Transverse colon (tissue), 4 donors: ENCODE results near the gene GDF11. TPM values are rescaled to one million over a fixed set of nuclear protein-coding genes. Genes with fewer than 3 reads are reported as not detected.

Experiments
- DNase-seq: peaks from one replicate; pipeline ENCODE4 v3.0.0-alpha.2; 2019
- H3K27ac ChIP-seq, 4 donors: fragments of 200-600 bp; sonication (generic); 2 replicates each; pipeline ENCODE4 v1.5.1; 2016 to 2018; ENCODE audit warnings: inconsistent platforms in 4 of 4
- H3K27me3 ChIP-seq: fragments of 200-600 bp; sonication (generic); 2 replicates; pipeline ENCODE4 v1.5.1; 2017; ENCODE audit warnings: inconsistent platforms
- H3K36me3 ChIP-seq, 4 donors: fragments of 200-600 bp; sonication (generic); 2 replicates each; pipeline ENCODE4 v1.5.1; 2017 to 2019; ENCODE audit warnings: inconsistent platforms in 4 of 4
- H3K4me1 ChIP-seq, 4 donors: fragments of 200-600 bp; sonication (generic); 2 replicates each; pipeline ENCODE4 v1.5.1; 2017 to 2020; ENCODE audit warnings: inconsistent platforms in 4 of 4
- H3K4me3 ChIP-seq, 4 donors: fragments of 200-600 bp; sonication (generic); 1 replicate in 1 of 4; 2 replicates in 3 of 4; pipeline versions ENCODE4 v1.5.1 to v1.6.1; 2017 to 2019; ENCODE audit warnings: inconsistent platforms in 4 of 4
- H3K9me3 ChIP-seq, 2 donors: fragments of 200-600 bp; sonication (generic); 2 replicates each; pipeline ENCODE4 v1.5.1; 2017 to 2019; ENCODE audit warnings: inconsistent platforms in 2 of 2
- EP300 ChIP-seq: sonication (generic); formaldehyde crosslinking; IDR thresholded peaks from one replicate; pipeline ENCODE4 v1.6.1; 2017; ENCODE audit warnings: antibody characterized with exemption, low read depth
- POLR2A ChIP-seq: fragments of 450-650 bp; IDR thresholded peaks from one replicate; pipeline ENCODE4 v1.6.1; 2016; ENCODE audit warnings: antibody characterized with exemption, mild to moderate bottlenecking, moderate library complexity
- POLR2AphosphoS5 ChIP-seq, 3 donors: sonication (generic); formaldehyde crosslinking; IDR thresholded peaks; one replicate each; pipeline ENCODE4 v1.6.1; 2016; ENCODE audit warnings: antibody characterized with exemption in 3 of 3
- WGBS, 2 donors: methylation state at CpG; one replicate each; pipeline ENCODE4 v1.1.5; 2018; ENCODE audit warnings: low coverage in 1 of 2; 5-methylcytosine and 5-hydroxymethylcytosine counted together
- in situ Hi-C, 4 donors: fragments of 200-750 bp; cut with MboI; loops; one replicate each; pipeline versions ENCODE4 v1.15.0 to v1.15.1; 2017; ENCODE audit warnings: low sequenced_read_pairs in 3 of 4, low pct_ligation_motif_present in 1 of 4, low pct_unique_long_range_greater_than_20kb in 1 of 4
- intact Hi-C: fragments of 100-400 bp; cut with DNase I; formaldehyde crosslinking; loops from one replicate; pipeline ENCODE4 v1.15.1; 2023; ENCODE audit warnings: low total_unique reads
- total RNA-seq, 4 donors: library from RNA; depleted of rRNA; stranded (reverse); fragments of >200 nt; gene quantifications; one replicate each; pipeline ENCODE4 v1.1.0, GENCODE V29; 2016
- TF ChIP-seq, protein P1 (sequence below), 5 experiments: fragments of 200-600 bp in 3 of 5; fragments of 450-650 bp in 2 of 5; sonication (generic) in 3 of 5; IDR thresholded peaks; 1 replicate in 2 of 5; 2 replicates in 3 of 5; pipeline ENCODE4 v1.5.1; 2016 to 2017; ENCODE audit warnings: antibody characterized with exemption in 5 of 5, inconsistent platforms in 3 of 5, mild to moderate bottlenecking in 2 of 5, moderate library complexity in 1 of 5

The GDF11 gene
- 1 to 10 TPM in 1 of 4 donors, under 1 TPM in 3; 0.37 to 1.7 (median 0.60) TPM for total RNA-seq

DNA sequence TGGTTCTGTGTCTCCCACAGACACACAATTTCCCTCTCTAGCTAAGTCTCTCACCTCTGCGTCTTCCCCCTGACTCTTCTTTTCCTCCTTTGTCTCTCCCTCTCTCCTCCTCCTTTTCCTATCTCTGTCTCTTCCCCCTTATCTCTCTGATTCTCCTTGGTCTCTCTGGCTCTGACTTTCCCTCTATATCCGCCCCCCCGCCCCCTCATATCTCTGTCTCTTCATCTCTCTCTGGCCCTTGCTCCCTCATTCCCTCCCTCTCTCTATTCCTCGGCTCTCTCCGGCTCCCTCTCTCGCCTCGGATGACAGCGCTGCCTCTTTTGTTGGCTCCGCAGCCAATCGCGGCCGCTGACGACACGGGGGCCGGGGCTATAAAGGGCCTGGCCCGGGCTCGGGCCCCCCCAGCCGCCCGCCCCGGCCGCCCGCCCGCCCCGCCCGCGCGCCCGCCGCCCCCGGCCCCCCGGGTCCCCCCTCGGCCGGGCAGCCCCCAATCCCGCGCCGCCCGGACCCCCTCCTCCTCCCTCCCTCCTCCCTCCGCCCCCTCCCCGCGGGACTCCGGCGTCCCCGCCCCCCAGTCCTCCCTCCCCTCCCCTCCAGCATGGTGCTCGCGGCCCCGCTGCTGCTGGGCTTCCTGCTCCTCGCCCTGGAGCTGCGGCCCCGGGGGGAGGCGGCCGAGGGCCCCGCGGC lies at the start of gene GDF11:
Gene GDF11, plus strand, starts transcription at position 404 of the 687 bp plus-strand sequence. Its CDS starts 195 bp downstream, at position 599.
- Histone ChIP-seq H3K9me3 (no peaks in the 10 kb centered on the region), H3K4me3 (peak within 1 kb of the TSS; percentile 39 to 63 (median 49)), H3K36me3 (no peaks in the 10 kb centered on the region), H3K27ac (peak within 1 kb of the TSS; percentile 64 to 86 (median 84)), H3K27me3 (peaks cover 21% of the 10 kb centered on the region), H3K4me1 (peaks cover 15 to 41% (median 30%) of the 10 kb centered on the region in 4 donors)
- in situ Hi-C loops (loop anchor here in 1 of 4 donors (10.0 kb wide), 1 partner anchor 192 kb away; the partner anchor contains the start of gene DGKA), intact Hi-C loops (loop anchor here (10.0 kb wide), 2 partner anchors 52 to 82 kb away; partner anchors contain the start of gene DNAJC14)
- no peak for TF ChIP-seq EP300
- TF ChIP-seq POLR2AphosphoS5 (IDR thresholded peaks at IDR 0.05) = peak; percentile 50 to 87 (median 66)
- TF ChIP-seq, protein P1, sequence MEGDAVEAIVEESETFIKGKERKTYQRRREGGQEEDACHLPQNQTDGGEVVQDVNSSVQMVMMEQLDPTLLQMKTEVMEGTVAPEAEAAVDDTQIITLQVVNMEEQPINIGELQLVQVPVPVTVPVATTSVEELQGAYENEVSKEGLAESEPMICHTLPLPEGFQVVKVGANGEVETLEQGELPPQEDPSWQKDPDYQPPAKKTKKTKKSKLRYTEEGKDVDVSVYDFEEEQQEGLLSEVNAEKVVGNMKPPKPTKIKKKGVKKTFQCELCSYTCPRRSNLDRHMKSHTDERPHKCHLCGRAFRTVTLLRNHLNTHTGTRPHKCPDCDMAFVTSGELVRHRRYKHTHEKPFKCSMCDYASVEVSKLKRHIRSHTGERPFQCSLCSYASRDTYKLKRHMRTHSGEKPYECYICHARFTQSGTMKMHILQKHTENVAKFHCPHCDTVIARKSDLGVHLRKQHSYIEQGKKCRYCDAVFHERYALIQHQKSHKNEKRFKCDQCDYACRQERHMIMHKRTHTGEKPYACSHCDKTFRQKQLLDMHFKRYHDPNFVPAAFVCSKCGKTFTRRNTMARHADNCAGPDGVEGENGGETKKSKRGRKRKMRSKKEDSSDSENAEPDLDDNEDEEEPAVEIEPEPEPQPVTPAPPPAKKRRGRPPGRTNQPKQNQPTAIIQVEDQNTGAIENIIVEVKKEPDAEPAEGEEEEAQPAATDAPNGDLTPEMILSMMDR (IDR thresholded peaks at IDR 0.05) = no peak
- TF ChIP-seq POLR2A = peak; percentile 56
- DNase-seq = peak; percentile 81
- WGBS, 2 donors = 1 to 6% methylated on average over 3 to 15 of the region's 53 CpGs

DNA sequence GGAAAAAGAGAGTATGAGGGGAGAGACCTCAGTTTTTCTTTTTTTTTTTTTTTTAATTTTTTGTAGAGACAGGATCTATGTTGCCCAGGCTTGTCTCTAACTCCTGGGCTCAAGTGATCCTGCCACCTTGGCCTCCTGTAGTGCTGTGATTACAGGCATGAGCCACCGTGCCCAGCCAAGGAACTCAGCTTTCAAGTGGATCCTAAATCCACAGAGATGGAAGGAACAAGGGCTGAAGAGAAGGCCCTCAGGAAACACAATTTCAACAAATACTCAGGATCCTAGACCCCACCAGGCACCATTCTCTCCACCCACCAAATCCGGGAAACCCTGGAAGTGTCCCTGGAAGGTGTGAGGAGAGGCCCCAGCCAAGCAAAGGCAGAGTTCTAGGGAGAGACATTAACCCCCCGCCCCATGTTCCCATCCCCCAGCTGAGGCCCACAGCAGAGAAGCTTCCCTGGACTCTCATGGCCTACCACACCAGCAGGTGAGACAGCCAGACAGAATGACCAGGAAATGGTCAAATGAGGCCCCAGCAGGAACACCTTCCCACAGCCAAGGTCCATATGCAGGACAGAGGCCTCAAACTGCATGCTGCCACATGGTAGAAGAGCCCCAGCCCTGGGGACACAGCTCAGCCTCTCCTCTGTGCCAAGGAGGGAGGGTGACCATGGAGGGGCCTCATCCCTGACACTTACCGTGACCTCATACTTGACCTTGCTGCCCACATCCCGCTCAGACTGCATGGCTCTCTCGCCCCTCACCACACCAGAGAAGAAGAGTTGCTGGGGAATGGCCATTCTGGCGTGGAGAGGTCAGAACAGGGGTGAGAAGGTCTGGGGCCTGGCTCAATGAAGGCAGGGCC lies 49.4 kb upstream of the GDF11 start:
- in situ Hi-C loops = no loop called here
- intact Hi-C loops = no loop called here
- no peaks in the 10 kb centered on the region for H3K4me1 ChIP-seq
- no peak overlapping the region for H3K4me3 ChIP-seq
- no peaks in the 10 kb centered on the region for H3K9me3 ChIP-seq
- TF ChIP-seq, protein P1 (IDR thresholded peaks at IDR 0.05) = no peak
- TF ChIP-seq POLR2A = no peak
- TF ChIP-seq EP300 = no peak
- no peak for TF ChIP-seq POLR2AphosphoS5 (IDR thresholded peaks at IDR 0.05)
- WGBS, 2 donors = 94% methylated on average over 7 of the region's 7 CpGs; no CpG with 5 or more reads in 1 of the 2 donors
- H3K27ac ChIP-seq = no peak overlapping the region
- no peaks in the 10 kb centered on the region for H3K27me3 ChIP-seq
- DNase-seq = no peak
- H3K36me3 ChIP-seq = no peaks in the 10 kb centered on the region

DNA sequence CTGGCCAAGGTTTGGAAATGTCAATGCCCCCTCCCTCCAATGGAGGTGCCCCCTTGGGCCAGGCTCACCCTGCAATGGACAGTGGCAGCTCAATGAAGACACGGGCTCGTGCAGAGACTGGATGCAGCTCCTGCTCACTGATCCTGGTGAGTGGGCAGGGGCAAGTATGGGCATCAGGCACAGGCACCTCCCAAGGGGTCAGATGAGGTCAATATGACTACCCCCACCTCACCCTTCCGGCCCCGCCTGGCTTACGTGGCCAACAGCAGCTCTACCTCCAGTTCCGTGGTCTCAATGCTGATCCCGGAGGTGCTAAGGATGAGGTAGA lies 48.8 kb upstream of the GDF11 start:
- H3K27ac ChIP-seq = no peak overlapping the region
- intact Hi-C loops (no loop called here), in situ Hi-C loops (no loop called here)
- no peak overlapping the region for H3K4me3 ChIP-seq
- no peak for DNase-seq
- H3K27me3 ChIP-seq = no peaks in the 10 kb centered on the region
- no peaks in the 10 kb centered on the region for H3K9me3 ChIP-seq
- no peaks in the 10 kb centered on the region for H3K4me1 ChIP-seq
- 93% methylated on average over 7 of the region's 7 CpGs; no CpG with 5 or more reads in 1 of the 2 donors for WGBS, 2 donors
- H3K36me3 ChIP-seq = no peaks in the 10 kb centered on the region
- TF ChIP-seq POLR2AphosphoS5 (IDR thresholded peaks at IDR 0.05) (no peak), EP300 (no peak), POLR2A (no peak)
- TF ChIP-seq, protein P1 (IDR thresholded peaks at IDR 0.05) = no peak

DNA sequence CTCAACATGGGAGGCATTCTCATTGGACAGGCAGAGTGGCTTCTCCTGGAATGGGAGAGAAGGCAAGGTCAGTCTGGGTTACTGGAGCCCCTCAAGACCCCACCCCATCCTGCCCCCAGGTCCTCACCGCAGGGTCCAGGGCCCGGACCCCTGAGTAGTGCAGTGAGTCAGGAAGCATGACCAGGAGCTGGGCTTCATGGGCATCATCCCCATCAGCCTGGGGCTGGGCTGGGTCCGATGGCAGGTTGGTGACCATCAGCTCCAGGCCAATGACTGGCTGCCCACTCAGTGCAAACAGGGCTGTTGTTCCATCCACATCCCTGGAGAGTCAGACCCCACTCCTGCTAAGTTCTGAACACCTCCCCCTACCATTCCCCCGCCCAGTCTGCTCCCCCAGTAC lies 48.3 kb upstream of the GDF11 start:
- Histone ChIP-seq H3K36me3 (no peaks in the 10 kb centered on the region), H3K27me3 (no peaks in the 10 kb centered on the region), H3K27ac (no peak overlapping the region), H3K9me3 (no peaks in the 10 kb centered on the region), H3K4me3 (no peak overlapping the region), H3K4me1 (no peaks in the 10 kb centered on the region)
- in situ Hi-C loops (no loop called here), intact Hi-C loops (no loop called here)
- 93% methylated on average over 4 of the region's 4 CpGs; no CpG with 5 or more reads in 1 of the 2 donors for WGBS, 2 donors
- TF ChIP-seq POLR2AphosphoS5 (IDR thresholded peaks at IDR 0.05) = no peak
- TF ChIP-seq, protein P1 (IDR thresholded peaks at IDR 0.05) = no peak
- no peak for TF ChIP-seq EP300
- TF ChIP-seq POLR2A = no peak
- no peak for DNase-seq
